IMR-90 (cell line): Measurements from ENCODE around the gene LIX1. TPM values are rescaled to one million over a fixed set of nuclear protein-coding genes. Genes with fewer than 3 reads are reported as not detected.

Experiments used
- ATAC-seq: fragments of 200-7000 bp; cut with Tn5 transposase; 2 replicates; pipeline ENCODE4 v1.9.1; 2020; ENCODE audit warnings: low read depth, mild to moderate bottlenecking, moderate library complexity
- BruUV-seq: library from RNA; stranded (reverse); fragments of 400-500 nt; replicated peaks from 2 replicates; lab custom pipeline; 2021; lab: Mats Ljungman, UMichigan
- CTCF ChIA-PET: fragments of 300-600 bp; formaldehyde crosslinking; extraction: SDS; loops from one replicate; lab custom pipeline; 2021; ENCODE audit warnings: antibody characterized with exemption; lab: Yijun Ruan, JAX
- POLR2A ChIA-PET: fragments of 300-600 bp; sonication (Branson Sonifier 250); formaldehyde crosslinking; loops from one replicate; lab custom pipeline; 2022; ENCODE audit warnings: antibody characterized with exemption; ENCODE audit not compliant: unreplicated experiment; lab: Charles Lee
- DNase-seq: peaks from one replicate; pipeline ENCODE4 v3.0.0; 2013
- H2AFZ ChIP-seq: replicated peaks from 2 replicates; pipeline ENCODE3; 2013; ENCODE audit warnings: low read length, mild to moderate bottlenecking; ENCODE audit not compliant: poor library complexity
- H2AK5ac ChIP-seq: 2 replicates; pipeline ENCODE4 v1.6.1; 2013; ENCODE audit warnings: low read depth, low read length, inconsistent platforms
- H2AK9ac ChIP-seq: replicated peaks from 2 replicates; pipeline ENCODE3; 2013; ENCODE audit warnings: mild to moderate bottlenecking, low read depth, low read length, moderate library complexity; ENCODE audit not compliant: poor library complexity
- H2BK120ac ChIP-seq: 2 replicates; pipeline ENCODE4 v1.6.1; 2013; ENCODE audit warnings: low read depth, low read length, inconsistent platforms
- H2BK15ac ChIP-seq: 3 replicates; pipeline ENCODE4 v1.6.1; 2013; ENCODE audit warnings: low read depth, low read length, inconsistent platforms
- H2BK20ac ChIP-seq: 2 replicates; pipeline ENCODE4 v1.6.1; 2013; ENCODE audit warnings: low read depth, mild to moderate bottlenecking, inconsistent platforms, low read length, moderate library complexity
- H2BK5ac ChIP-seq: 2 replicates; pipeline ENCODE4 v1.6.1; 2013; ENCODE audit warnings: mild to moderate bottlenecking, low read depth, low read length, inconsistent platforms; ENCODE audit not compliant: poor library complexity, severe bottlenecking
- H3K14ac ChIP-seq: replicated peaks from 2 replicates; pipeline ENCODE4 v1.6.1; 2013; ENCODE audit warnings: low read depth, low read length, inconsistent platforms
- H3K18ac ChIP-seq: 2 replicates; pipeline ENCODE4 v1.6.1; 2013; ENCODE audit warnings: low read depth, low read length, control low read depth
- H3K23ac ChIP-seq: 2 replicates; pipeline ENCODE4 v1.6.1; 2013; ENCODE audit warnings: low read depth, low read length, inconsistent platforms
- H3K27ac ChIP-seq: 2 replicates; pipeline ENCODE4 v1.5.1; 2013; ENCODE audit warnings: mild to moderate bottlenecking, control low read depth, low read length; ENCODE audit not compliant: insufficient read depth
- H3K27me3 ChIP-seq: 2 replicates; pipeline ENCODE4 v1.6.1; 2013; ENCODE audit warnings: low read length; ENCODE audit not compliant: control insufficient read depth, insufficient read depth
- H3K36me3 ChIP-seq: 2 replicates; pipeline ENCODE4 v1.6.1; 2013; ENCODE audit warnings: low read length, mixed read lengths; ENCODE audit not compliant: control insufficient read depth, insufficient read depth
- H3K4ac ChIP-seq: 2 replicates; pipeline ENCODE4 v1.6.1; 2013; ENCODE audit warnings: low read depth, low read length, inconsistent platforms
- H3K4me1 ChIP-seq: 2 replicates; pipeline ENCODE4 v1.6.1; 2013; ENCODE audit warnings: low read length, mixed read lengths; ENCODE audit not compliant: control insufficient read depth, insufficient read depth
- H3K4me2 ChIP-seq: 2 replicates; pipeline ENCODE4 v1.6.1; 2013; ENCODE audit warnings: low read depth, mild to moderate bottlenecking, control low read depth, low read length, moderate library complexity
- H3K4me3 ChIP-seq: 2 replicates; pipeline ENCODE4 v1.5.1; 2013; ENCODE audit warnings: low read depth, mild to moderate bottlenecking, control low read depth, low read length, moderate library complexity; ENCODE audit not compliant: insufficient read depth
- H3K56ac ChIP-seq: 2 replicates; pipeline ENCODE4 v1.6.1; 2013; ENCODE audit warnings: low read length, inconsistent platforms; ENCODE audit not compliant: insufficient read depth; ENCODE audit errors: extremely low read depth
- H3K79me1 ChIP-seq, 2 experiments: 2 replicates each; pipeline ENCODE4 v1.6.1; 2013; ENCODE audit warnings: low read length in 2 of 2, inconsistent platforms in 1 of 2, low read depth in 1 of 2
- H3K9ac ChIP-seq: 2 replicates; pipeline ENCODE4 v1.6.1; 2013; ENCODE audit warnings: low read depth, low read length, control low read depth
- H3K9me1 ChIP-seq: 2 replicates; pipeline ENCODE4 v1.6.1; 2013; ENCODE audit warnings: low read length, inconsistent platforms; ENCODE audit not compliant: insufficient read depth
- H3K9me3 ChIP-seq: 2 replicates; pipeline ENCODE4 v1.6.1; 2013; ENCODE audit warnings: low read length; ENCODE audit not compliant: control insufficient read depth, insufficient read depth
- H4K20me1 ChIP-seq: 2 replicates; pipeline ENCODE4 v1.6.1; 2013; ENCODE audit warnings: low read length, inconsistent platforms; ENCODE audit not compliant: insufficient read depth
- H4K5ac ChIP-seq: 2 replicates; pipeline ENCODE4 v1.6.1; 2013; ENCODE audit warnings: mild to moderate bottlenecking, low read depth, low read length, control low read depth
- H4K8ac ChIP-seq, 2 experiments: 2 replicates each; pipeline ENCODE4 v1.6.1; 2013; ENCODE audit warnings: low read depth in 2 of 2, low read length in 2 of 2, control low read depth in 1 of 2, inconsistent platforms in 1 of 2
- H4K91ac ChIP-seq: 2 replicates; pipeline ENCODE4 v1.6.1; 2013; ENCODE audit warnings: low read depth, low read length, inconsistent platforms; ENCODE audit not compliant: insufficient read depth
- BHLHE40 ChIP-seq: fragments of 150-350 bp; IDR thresholded peaks from 2 replicates; pipeline ENCODE4 v1.6.1; 2016; ENCODE audit warnings: mild to moderate bottlenecking, low read depth, low read length
- CEBPB ChIP-seq: IDR thresholded peaks from 2 replicates; pipeline ENCODE4 v1.6.1; 2012; ENCODE audit warnings: low read depth, low read length, improper control_type of control experiment
- CHD1 ChIP-seq: IDR thresholded peaks from 2 replicates; pipeline ENCODE4 v1.6.1; 2012; ENCODE audit warnings: low read depth, low read length, improper control_type of control experiment
- FOS ChIP-seq: fragments of 150-350 bp; IDR thresholded peaks from 2 replicates; pipeline ENCODE4 v1.6.1; 2016; ENCODE audit warnings: low read depth, low read length
- MAFK ChIP-seq: IDR thresholded peaks from 2 replicates; pipeline ENCODE4 v1.6.1; 2012; ENCODE audit warnings: low read depth, low read length, improper control_type of control experiment
- NFE2L2 ChIP-seq: fragments of 150-350 bp; IDR thresholded peaks from 2 replicates; pipeline ENCODE4 v1.6.1; 2016; ENCODE audit warnings: low read depth, mild to moderate bottlenecking, low read length
- POLR2A ChIP-seq: IDR thresholded peaks from 2 replicates; pipeline ENCODE4 v1.6.1; 2012; ENCODE audit warnings: mild to moderate bottlenecking, low read depth, low read length
- RAD21 ChIP-seq: IDR thresholded peaks from 2 replicates; pipeline ENCODE4 v1.6.1; 2012; ENCODE audit warnings: low read length, improper control_type of control experiment
- RCOR1 ChIP-seq: IDR thresholded peaks from 2 replicates; pipeline ENCODE4 v1.6.1; 2012; ENCODE audit warnings: mild to moderate bottlenecking, low read length, improper control_type of control experiment; ENCODE audit not compliant: insufficient replicate concordance
- RFX5 ChIP-seq: IDR thresholded peaks from 2 replicates; pipeline ENCODE4 v1.8.0; 2012; ENCODE audit warnings: low read depth, mild to moderate bottlenecking, low read length, moderate library complexity
- SMC3 ChIP-seq: fragments of 150-350 bp; IDR thresholded peaks from 2 replicates; pipeline ENCODE4 v1.6.1; 2016; ENCODE audit warnings: low read depth, mild to moderate bottlenecking, antibody characterized with exemption, low read length, moderate library complexity
- WGBS, 2 experiments: methylation state at CpG; one replicate each; pipeline versions ENCODE4 v1.1.5 to v1.1.7; 2013; ENCODE audit warnings: missing lambda C conversion rate in 2 of 2; ENCODE audit not compliant: insufficient read length in 1 of 2; ENCODE audit errors: extremely low coverage in 2 of 2; 5-methylcytosine and 5-hydroxymethylcytosine counted together
- dilution Hi-C: fragments of 300-500 bp; cut with HindIII; formaldehyde crosslinking; loops from one replicate; pipeline ENCODE4 v1.14.3; 2018; ENCODE audit warnings: low sequenced_read_pairs; ENCODE audit not compliant: unreplicated experiment
- in situ Hi-C: fragments of 300-500 bp; cut with MboI; formaldehyde crosslinking; loops from 3 replicates; pipeline ENCODE4 v1.14.3; 2019; ENCODE audit warnings: low sequenced_read_pairs, inconsistent platforms, mixed read lengths
- intact Hi-C: fragments of 100-400 bp; cut with micrococcal nuclease; formaldehyde crosslinking; loops from 2 replicates; pipeline ENCODE4 v1.10.0; 2022
- polyA plus RNA-seq, 3 experiments: library from polyadenylated mRNA; depleted of rRNA; stranded (reverse); fragments of >200 nt; gene quantifications; 2 replicates each; pipeline ENCODE4 v1.2.3, GENCODE V29; 2012; ENCODE audit warnings: low replicate concordance in 1 of 3
- total RNA-seq: library from RNA; depleted of rRNA; stranded (reverse); fragments of >200 nt; gene quantifications from 2 replicates; pipeline ENCODE4 v1.2.3, GENCODE V29; 2012
- TF ChIP-seq, protein P1 (sequence below): fragments of 150-350 bp; IDR thresholded peaks from 2 replicates; pipeline ENCODE4 v1.6.1; 2016; ENCODE audit warnings: low read depth, mild to moderate bottlenecking, low read length, moderate library complexity, borderline replicate concordance
- TF ChIP-seq, protein P2 (sequence below): conservative IDR thresholded peaks from 2 replicates; pipeline ENCODE4 v1.5.1; 2012; ENCODE audit warnings: mild to moderate bottlenecking, low read depth, low read length, improper control_type of control experiment
- TF ChIP-seq, protein P3 (sequence below): fragments of 150-350 bp; IDR thresholded peaks from 2 replicates; pipeline ENCODE4 v1.6.1; 2017; ENCODE audit warnings: mild to moderate bottlenecking, antibody characterized with exemption, low read length, low read depth

The LIX1 gene
- total and polyA plus RNA-seq, 2 of the 4 experiments (the other 2 are of a cell fraction), result not detected

DNA sequence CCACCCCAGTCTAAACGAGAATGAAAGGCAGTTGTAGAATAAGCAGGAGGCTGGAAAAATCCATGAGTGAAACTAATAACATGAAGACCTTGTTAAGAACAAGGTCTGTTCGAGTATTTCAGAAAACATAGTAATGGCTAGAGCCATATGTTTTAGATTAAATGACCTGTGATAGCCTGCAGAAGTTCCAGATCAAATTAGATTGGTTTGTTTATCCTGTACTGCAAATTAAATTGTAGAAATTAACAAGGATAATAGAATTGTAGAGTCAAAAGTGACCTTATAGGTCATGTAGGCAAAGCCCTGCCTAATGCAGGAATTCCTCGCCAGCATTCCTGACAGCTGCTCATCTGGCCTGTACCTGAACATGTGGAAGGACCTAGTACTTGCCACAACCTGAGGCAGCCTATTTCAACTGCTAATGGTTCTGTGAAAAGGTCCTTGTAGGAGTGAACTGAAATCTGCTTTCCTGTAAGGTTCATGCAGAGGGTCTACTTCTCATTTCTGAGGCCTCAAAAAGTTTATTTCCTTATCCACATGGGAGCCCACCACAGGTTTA lies 17.2 kb downstream of the LIX1 start:
- Histone ChIP-seq H2BK120ac (no peak overlapping the region), H2AK5ac (no peak overlapping the region), H3K4me1 (no peaks in the 10 kb centered on the region), H3K27ac (no peak overlapping the region), H4K20me1 (no peaks in the 10 kb centered on the region), H3K9me3 (no peaks in the 10 kb centered on the region), H3K36me3 (no peaks in the 10 kb centered on the region), H2BK20ac (no peak overlapping the region), H3K14ac (no peak overlapping the region), H3K79me1 (no peaks in the 10 kb centered on the region), H3K9ac (no peak overlapping the region), H2AK9ac (no peak overlapping the region), H3K4ac (no peak overlapping the region), H3K23ac (no peak overlapping the region), H3K4me2 (no peak overlapping the region), H3K9me1 (no peaks in the 10 kb centered on the region; the same call in 1 of the 2 replicates), H4K91ac (no peak overlapping the region), H4K5ac (no peak overlapping the region), H3K27me3 (peaks cover 45% of the 10 kb centered on the region), H2BK15ac (no peak overlapping the region), H3K18ac (no peak overlapping the region), H3K56ac (no peak overlapping the region), H3K4me3 (no peak overlapping the region), H2BK5ac (no peak overlapping the region), H2AFZ (no peak overlapping the region), H4K8ac (no peak overlapping the region)
- ATAC-seq (no peak), DNase-seq (no peak)
- WGBS, 2 experiments, result 20% methylated on average over 1 of the region's 3 CpGs; no CpG with 5 or more reads in 1 of the 2 experiments
- intact Hi-C loops (no loop called here), in situ Hi-C loops (no loop called here), dilution Hi-C loops (no loop called here)
- CTCF ChIA-PET, result interaction anchor here (1.0 kb wide), 1 partner anchor 17 kb away, joined by 3 read pairs; the partner anchor contains the start of gene LIX1
- no TSS peak for BruUV-seq
- POLR2A ChIA-PET, result no interaction called here
- TF ChIP-seq BHLHE40, result no peak
- TF ChIP-seq CEBPB, result no peak
- TF ChIP-seq, protein P1, sequence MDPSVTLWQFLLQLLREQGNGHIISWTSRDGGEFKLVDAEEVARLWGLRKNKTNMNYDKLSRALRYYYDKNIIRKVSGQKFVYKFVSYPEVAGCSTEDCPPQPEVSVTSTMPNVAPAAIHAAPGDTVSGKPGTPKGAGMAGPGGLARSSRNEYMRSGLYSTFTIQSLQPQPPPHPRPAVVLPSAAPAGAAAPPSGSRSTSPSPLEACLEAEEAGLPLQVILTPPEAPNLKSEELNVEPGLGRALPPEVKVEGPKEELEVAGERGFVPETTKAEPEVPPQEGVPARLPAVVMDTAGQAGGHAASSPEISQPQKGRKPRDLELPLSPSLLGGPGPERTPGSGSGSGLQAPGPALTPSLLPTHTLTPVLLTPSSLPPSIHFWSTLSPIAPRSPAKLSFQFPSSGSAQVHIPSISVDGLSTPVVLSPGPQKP, result no peak
- TF ChIP-seq CHD1, result no peak
- no peak for TF ChIP-seq RFX5
- no peak for TF ChIP-seq RAD21
- TF ChIP-seq NFE2L2, result no peak
- TF ChIP-seq FOS, result no peak
- no peak for TF ChIP-seq MAFK
- no peak for TF ChIP-seq SMC3
- no peak for TF ChIP-seq POLR2A
- TF ChIP-seq, protein P2, sequence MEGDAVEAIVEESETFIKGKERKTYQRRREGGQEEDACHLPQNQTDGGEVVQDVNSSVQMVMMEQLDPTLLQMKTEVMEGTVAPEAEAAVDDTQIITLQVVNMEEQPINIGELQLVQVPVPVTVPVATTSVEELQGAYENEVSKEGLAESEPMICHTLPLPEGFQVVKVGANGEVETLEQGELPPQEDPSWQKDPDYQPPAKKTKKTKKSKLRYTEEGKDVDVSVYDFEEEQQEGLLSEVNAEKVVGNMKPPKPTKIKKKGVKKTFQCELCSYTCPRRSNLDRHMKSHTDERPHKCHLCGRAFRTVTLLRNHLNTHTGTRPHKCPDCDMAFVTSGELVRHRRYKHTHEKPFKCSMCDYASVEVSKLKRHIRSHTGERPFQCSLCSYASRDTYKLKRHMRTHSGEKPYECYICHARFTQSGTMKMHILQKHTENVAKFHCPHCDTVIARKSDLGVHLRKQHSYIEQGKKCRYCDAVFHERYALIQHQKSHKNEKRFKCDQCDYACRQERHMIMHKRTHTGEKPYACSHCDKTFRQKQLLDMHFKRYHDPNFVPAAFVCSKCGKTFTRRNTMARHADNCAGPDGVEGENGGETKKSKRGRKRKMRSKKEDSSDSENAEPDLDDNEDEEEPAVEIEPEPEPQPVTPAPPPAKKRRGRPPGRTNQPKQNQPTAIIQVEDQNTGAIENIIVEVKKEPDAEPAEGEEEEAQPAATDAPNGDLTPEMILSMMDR, result no peak
- TF ChIP-seq, protein P3, sequence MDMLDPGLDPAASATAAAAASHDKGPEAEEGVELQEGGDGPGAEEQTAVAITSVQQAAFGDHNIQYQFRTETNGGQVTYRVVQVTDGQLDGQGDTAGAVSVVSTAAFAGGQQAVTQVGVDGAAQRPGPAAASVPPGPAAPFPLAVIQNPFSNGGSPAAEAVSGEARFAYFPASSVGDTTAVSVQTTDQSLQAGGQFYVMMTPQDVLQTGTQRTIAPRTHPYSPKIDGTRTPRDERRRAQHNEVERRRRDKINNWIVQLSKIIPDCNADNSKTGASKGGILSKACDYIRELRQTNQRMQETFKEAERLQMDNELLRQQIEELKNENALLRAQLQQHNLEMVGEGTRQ, result no peak
- TF ChIP-seq RCOR1, result no peak
